Activated naive CD8-positive, alpha-beta T cell treated with anti-CD3 and anti-CD28 coated beads for 36 hours (primary cell): ENCODE data around the gene ADAMTS14. TPM values are rescaled to one million over a fixed set of nuclear protein-coding genes. Genes with fewer than 3 reads are reported as not detected.
"Not testable (repeated sequence)": the region's sequence is repeated elsewhere in the genome, so short reads cannot be mapped to it uniquely, and the experiment has no call there.

ENCODE experiments used
- DNase-seq: peaks from one replicate; pipeline ENCODE4 v3.0.0; 2021
- H3K27ac Mint-ChIP-seq: one replicate; pipeline ENCODE4 v1.8.0; 2022; ENCODE audit warnings: mild to moderate bottlenecking, moderate library complexity, mixed read lengths
- H3K27me3 Mint-ChIP-seq: one replicate; pipeline ENCODE4 v1.8.0; 2022; ENCODE audit warnings: mild to moderate bottlenecking, mixed read lengths
- H3K36me3 Mint-ChIP-seq: one replicate; pipeline ENCODE4 v1.8.0; 2021; ENCODE audit warnings: mild to moderate bottlenecking, mixed read lengths
- H3K4me1 Mint-ChIP-seq: one replicate; pipeline ENCODE4 v1.8.0; 2021; ENCODE audit warnings: mixed read lengths
- H3K4me3 Mint-ChIP-seq: one replicate; pipeline ENCODE4 v1.8.0; 2022; ENCODE audit warnings: mild to moderate bottlenecking, moderate library complexity, mixed read lengths
- H3K9me3 Mint-ChIP-seq: one replicate; pipeline ENCODE4 v1.8.0; 2022; ENCODE audit warnings: mixed read lengths
- total RNA-seq, 2 experiments: library from RNA; stranded (reverse); gene quantifications; one replicate each; pipeline ENCODE4 v1.2.3, GENCODE V29; 2021

Gene ADAMTS14
- total RNA-seq, 2 experiments from 2014 or later: 0.06 to 0.10 TPM

DNA sequence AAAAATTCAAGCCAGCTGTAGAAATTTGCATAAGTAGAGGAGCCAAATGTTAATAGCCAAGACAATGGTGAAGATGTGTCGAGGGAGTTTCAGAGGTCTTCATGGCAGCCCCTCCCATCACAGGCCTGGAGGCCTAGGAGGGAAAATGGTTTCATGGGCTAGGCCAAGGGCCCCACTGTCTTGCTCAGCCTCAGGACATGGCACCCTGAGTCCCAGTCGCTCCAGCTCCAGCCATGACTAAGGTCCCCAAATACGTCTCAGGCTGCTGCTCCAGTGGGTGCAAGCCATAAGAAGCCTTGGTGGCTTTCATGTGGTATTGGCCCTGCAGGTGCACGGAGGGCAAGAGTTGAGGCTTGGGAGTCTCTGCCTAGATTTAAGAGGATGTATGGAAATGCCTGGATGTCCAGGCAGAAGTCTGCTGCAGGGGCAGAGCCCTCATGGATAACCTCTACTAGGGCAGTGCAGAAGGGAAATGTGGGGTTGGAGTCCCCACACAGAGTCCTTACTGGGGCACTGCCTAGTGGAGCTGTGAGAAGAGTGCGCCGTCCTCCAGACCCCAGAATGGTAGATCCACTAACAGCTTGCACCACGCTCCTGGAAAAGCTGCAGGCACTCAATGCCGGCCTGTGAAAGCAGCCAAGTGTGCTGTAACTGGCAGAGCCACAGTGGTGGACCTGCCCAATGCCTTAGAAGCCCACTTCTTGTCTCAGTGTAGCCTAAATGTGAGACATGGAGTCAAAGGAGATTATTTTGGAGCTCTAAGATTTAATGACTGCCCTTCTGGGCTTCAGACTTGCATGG is 93.7 kb downstream of the ADAMTS14 start:
- no peak for DNase-seq
- H3K36me3 Mint-ChIP-seq: no peaks in the 10 kb centered on the region
- H3K27me3 Mint-ChIP-seq: peaks cover 5% of the 10 kb centered on the region
- no peak overlapping the region for H3K4me3 Mint-ChIP-seq
- no peaks in the 10 kb centered on the region for H3K9me3 Mint-ChIP-seq
- H3K4me1 Mint-ChIP-seq: no peaks in the 10 kb centered on the region
- H3K27ac Mint-ChIP-seq: no peak overlapping the region

DNA sequence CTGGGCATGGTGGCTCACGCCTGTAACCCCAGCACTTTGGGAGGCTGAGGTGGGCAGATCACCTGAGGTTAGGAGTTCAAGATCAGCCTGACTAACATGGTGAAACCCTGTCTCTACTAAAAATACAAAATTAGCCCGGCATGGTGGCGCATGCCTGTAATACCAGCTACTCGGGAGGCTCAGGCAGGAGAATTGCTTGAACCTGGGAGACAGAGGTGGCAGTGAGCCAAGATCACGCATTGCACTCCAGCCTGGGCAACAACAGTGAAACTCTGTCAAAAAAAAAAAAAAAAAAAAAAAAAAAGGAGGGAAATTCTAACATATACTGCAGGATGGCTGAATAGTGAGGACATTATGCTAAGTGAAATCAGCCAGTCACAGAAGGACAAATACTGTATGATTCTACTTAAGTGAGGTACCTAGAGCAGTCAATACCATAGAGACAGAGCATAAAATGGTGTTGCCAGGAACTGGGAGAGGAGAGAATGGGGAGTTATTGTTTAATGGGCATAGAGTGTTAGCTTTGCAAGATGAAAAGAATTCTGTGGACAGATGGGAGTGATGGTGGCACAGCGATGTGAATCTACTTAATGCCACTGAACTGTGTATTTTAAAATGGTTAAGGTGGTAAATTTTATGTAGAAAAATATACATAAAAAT is 95.8 kb downstream of the ADAMTS14 start:
- not testable (repeated sequence) for H3K9me3 Mint-ChIP-seq, H3K27ac Mint-ChIP-seq

DNA sequence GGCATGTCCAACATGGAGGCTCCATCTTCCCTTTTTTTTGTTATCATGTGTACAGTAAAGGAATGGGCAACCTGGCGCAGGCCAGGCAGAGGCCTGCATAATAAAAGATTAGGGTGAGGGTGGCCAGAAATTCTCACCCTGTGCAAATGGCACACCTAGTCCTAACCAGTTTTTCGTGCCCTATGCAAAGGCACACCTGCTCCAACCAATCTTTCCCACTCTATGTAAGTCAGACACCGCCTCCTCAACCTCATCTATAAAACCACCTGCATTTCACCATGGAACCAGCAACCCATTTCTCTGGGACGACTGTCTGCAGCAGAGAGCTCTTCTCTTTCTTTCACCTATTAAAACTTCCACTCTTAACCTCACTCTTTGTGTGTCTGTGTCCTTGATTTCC is 96.8 kb downstream of the ADAMTS14 start:
- Mint-ChIP-seq H3K27ac (no peak overlapping the region), H3K36me3 (no peaks in the 10 kb centered on the region), H3K27me3 (no peaks in the 10 kb centered on the region)

More for the DNA sequence above, 95.8 kb downstream of the ADAMTS14 start:
- not testable (repeated sequence) for H3K4me1 Mint-ChIP-seq, H3K36me3 Mint-ChIP-seq, H3K27me3 Mint-ChIP-seq, DNase-seq, H3K4me3 Mint-ChIP-seq

DNA sequence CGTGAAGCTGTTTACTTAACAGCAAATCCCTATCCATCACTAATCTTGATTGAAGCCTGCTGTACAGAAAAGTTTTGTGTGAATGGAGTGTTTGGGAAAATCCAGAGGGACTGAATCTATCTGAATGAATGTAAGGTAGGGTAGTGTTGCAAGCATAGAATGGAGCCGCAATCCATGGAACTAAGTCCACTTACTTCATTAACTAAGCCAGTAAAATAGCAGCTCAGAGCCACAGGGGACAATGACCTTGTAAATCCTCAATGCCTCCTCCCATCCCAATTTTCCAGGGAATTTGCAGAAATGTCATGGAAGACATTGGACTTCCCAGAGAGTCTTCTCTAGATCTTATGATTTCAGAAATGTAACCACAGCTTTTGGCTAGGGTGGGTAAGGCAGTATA is 97.7 kb downstream of the ADAMTS14 start:
- Mint-ChIP-seq H3K27me3 (no peaks in the 10 kb centered on the region), H3K9me3 (no peaks in the 10 kb centered on the region), H3K36me3 (no peaks in the 10 kb centered on the region), H3K27ac (no peak overlapping the region), H3K4me3 (no peak overlapping the region), H3K4me1 (no peaks in the 10 kb centered on the region)
- no peak for DNase-seq

More for the DNA sequence above, 96.8 kb downstream of the ADAMTS14 start:
- Mint-ChIP-seq H3K4me1 (no peaks in the 10 kb centered on the region), H3K4me3 (no peak overlapping the region), H3K9me3 (no peaks in the 10 kb centered on the region)
- no peak for DNase-seq

DNA sequence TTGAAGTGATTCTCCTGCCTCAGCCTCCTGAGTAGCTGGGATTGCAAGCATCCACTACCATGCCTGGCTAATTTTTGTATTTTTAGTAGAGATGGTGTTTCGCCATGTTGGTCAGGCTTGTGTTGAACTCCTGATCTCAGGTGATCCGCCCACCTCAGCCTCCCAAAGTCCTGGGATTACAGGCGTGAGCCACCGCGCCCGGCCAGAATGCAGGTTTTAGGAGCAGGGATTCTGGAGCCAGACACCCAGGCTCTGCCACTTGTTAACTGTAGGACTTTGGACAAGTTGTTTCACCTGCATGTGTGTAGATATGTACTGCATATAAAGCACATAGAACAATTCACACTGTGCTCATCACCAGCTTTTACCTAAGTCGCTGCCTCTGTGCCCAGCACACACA is 98.2 kb downstream of the ADAMTS14 start:
- not testable (repeated sequence) for H3K27ac Mint-ChIP-seq, H3K27me3 Mint-ChIP-seq, H3K4me3 Mint-ChIP-seq, H3K9me3 Mint-ChIP-seq, H3K36me3 Mint-ChIP-seq, DNase-seq, H3K4me1 Mint-ChIP-seq

DNA sequence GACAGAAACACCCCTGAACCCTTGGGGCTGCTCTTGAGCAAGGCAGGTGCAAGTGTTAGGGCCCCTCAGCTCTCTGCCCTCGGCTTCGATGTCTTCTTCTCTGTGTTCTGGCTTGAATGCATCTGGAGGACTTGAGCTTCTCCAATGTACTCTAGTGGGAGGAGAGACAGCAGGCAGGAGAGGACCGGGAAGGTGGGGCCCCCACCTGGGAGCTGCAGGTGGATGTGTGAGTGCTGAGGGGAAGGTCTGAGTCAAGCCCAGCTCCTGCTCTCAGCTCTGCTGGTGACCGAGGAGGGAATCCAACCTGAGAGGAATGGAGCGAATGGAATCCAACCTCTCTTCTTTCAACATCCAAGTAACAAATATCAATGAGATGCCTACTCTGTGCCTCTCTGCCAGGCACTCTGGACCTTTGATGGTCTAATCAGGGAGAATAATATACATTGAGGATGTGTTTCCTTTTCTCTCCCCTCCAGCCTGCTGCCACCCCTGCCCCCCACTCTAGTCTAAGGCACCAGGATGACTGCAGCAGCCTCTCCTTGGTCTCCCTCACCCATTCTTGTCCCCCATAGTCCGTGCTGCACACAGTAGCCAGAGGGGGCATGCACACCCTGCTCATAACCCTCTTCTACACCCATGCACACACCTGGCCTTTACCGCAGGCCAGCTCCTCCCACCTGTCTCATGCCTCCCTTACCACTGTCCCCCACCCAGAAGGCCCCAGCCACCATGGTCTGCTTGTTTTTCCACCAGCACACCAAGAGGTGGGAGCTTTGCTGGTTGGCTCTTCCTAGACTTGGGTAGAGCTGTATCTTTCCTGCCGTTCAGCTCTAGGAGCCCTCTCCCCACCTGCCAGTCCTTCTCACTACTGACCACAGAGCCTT is 99.2 kb downstream of the ADAMTS14 start:
- no peak overlapping the region for H3K4me3 Mint-ChIP-seq
- DNase-seq: no peak
- H3K27ac Mint-ChIP-seq: no peak overlapping the region

DNA sequence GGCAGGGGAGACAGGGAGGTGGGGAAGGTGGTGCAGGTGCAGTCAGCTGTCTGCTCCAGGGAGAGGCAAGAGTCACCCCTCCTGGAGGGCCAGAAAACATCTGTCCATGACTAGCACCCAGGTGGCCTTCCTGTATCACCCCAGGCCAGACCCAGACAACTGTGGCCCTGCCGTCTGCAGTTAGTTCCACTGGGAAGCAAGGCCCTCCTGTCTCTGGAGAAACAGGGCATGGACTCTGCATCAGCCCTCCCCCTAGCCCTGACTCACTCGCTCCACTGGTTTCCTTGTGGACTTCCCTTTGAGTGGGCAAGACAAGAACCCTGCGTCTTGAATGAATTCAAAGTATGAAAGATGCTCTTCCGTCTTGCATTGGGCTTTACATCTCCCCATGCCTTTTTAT is 100.3 kb downstream of the ADAMTS14 start:
- H3K27ac Mint-ChIP-seq: no peak overlapping the region
- no peaks in the 10 kb centered on the region for H3K36me3 Mint-ChIP-seq
- H3K4me1 Mint-ChIP-seq: no peaks in the 10 kb centered on the region
- H3K27me3 Mint-ChIP-seq: no peaks in the 10 kb centered on the region
- DNase-seq: no peak
- H3K4me3 Mint-ChIP-seq: no peak overlapping the region
- no peaks in the 10 kb centered on the region for H3K9me3 Mint-ChIP-seq

More for the DNA sequence above, 99.2 kb downstream of the ADAMTS14 start:
- Mint-ChIP-seq H3K36me3 (no peaks in the 10 kb centered on the region), H3K27me3 (no peaks in the 10 kb centered on the region), H3K4me1 (no peaks in the 10 kb centered on the region), H3K9me3 (no peaks in the 10 kb centered on the region)

DNA sequence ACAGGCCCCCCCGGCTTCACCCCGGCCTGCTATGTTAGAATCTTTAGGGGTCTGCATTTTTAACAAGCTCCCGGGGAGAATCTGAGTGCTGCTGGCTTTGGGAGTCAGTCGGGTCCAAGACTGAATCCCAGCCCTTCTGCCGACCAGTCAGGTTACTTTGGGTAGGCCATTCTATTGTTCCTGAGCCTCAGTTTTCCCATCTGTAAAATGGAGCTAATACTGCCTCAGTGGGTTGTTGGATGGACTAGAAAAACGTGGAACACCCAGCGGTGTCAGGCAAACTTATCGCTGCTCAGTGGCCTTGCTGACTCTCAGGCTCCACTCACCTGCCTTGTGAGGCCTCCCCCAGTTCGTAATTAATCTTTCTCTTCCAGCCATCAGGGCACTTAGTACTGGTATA is 101.2 kb downstream of the ADAMTS14 start:
- no peaks in the 10 kb centered on the region for H3K9me3 Mint-ChIP-seq
- H3K27ac Mint-ChIP-seq: no peak overlapping the region
- DNase-seq: no peak
- H3K36me3 Mint-ChIP-seq: no peaks in the 10 kb centered on the region
- no peaks in the 10 kb centered on the region for H3K4me1 Mint-ChIP-seq
- no peaks in the 10 kb centered on the region for H3K27me3 Mint-ChIP-seq
- no peak overlapping the region for H3K4me3 Mint-ChIP-seq

DNA sequence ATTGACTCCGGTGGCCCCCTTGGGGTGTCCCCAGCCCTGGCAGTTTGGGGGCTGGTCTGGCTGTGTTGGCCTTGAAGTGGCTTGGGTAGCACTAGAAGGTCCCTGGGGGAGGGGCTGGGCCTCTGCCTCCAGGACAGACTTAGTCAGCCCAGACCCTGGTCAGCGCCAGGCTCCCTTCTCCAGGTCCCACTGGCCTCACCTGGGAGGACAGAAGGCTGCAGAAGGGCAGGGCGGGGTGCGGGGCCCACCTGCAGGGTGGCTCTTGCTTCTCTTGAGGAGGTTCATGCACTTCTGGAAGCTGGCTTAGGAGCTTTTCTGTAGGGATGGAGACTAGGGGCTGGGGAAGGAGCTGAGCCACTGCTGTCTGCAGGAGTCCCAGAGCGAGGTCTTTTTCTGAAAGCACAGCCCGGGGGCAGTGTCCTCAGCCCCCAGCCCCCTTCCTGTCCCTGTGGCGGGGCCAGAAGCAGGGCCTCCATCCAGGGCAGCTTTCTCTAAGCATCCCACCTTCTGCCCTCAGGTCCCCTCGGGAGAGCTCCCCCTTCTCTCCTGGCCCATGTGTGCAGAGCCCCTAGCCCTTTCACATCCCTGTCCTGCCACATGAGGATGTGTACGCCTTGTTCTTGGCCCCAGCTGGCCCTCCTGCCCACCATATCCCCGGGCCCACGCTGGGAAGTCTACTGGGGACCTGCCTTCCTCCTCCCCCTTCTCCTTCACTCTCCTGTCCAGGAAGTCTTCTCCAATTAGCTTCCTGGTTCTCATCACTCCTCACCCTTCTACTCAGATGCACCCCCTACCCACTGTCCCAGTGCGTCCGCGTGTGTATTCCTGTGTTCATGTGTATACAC is 101.9 kb downstream of the ADAMTS14 start:
- Mint-ChIP-seq H3K4me3 (no peak overlapping the region), H3K4me1 (no peaks in the 10 kb centered on the region), H3K36me3 (no peaks in the 10 kb centered on the region), H3K9me3 (no peaks in the 10 kb centered on the region), H3K27ac (no peak overlapping the region), H3K27me3 (no peaks in the 10 kb centered on the region)
- DNase-seq: no peak

DNA sequence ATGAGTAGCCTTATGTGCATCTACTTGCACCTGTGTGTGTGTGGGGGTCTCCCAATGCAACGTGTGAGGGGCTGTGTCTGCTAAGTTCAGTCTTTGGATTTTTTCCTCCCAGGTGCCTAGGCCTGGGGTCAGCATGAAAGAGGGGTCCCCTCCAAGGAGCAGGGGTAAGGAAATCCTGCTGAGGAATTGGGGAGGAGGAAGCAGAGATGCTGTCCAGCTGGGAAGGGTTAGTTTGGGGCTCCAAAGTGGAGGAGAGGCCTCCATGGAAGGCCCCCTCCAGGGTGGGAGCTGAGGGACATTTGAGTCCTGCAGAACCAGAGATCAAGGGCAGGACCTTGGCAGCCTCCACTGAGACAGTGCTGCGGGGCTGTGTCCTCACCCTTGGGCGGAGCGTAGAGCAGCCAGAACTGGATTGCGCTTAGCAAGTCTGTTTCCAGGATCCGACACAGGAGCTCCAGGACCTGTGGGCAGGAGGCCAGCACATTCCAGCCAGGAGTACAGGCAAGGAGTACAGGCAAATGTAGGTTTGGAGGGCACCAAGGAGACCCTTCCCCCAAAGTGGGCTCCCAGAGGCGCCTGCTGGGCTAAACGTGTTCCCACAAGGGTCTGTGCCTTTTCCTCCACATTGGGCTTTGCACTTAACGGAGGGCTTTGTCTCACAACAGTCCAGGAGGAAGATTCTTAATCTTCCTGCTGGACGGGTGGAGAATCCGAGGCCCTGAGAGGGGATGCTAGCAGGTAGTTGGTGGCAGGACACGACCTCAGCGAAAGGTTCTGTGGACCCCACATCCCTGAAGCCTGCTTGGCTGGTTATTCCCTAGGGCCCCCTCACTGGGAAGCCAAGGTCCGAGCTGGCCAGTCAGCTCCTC is 102.7 kb downstream of the ADAMTS14 start:
- Mint-ChIP-seq H3K4me3 (no peak overlapping the region), H3K9me3 (no peaks in the 10 kb centered on the region), H3K27ac (no peak overlapping the region), H3K27me3 (no peaks in the 10 kb centered on the region), H3K4me1 (no peaks in the 10 kb centered on the region), H3K36me3 (no peaks in the 10 kb centered on the region)
- no peak for DNase-seq

DNA sequence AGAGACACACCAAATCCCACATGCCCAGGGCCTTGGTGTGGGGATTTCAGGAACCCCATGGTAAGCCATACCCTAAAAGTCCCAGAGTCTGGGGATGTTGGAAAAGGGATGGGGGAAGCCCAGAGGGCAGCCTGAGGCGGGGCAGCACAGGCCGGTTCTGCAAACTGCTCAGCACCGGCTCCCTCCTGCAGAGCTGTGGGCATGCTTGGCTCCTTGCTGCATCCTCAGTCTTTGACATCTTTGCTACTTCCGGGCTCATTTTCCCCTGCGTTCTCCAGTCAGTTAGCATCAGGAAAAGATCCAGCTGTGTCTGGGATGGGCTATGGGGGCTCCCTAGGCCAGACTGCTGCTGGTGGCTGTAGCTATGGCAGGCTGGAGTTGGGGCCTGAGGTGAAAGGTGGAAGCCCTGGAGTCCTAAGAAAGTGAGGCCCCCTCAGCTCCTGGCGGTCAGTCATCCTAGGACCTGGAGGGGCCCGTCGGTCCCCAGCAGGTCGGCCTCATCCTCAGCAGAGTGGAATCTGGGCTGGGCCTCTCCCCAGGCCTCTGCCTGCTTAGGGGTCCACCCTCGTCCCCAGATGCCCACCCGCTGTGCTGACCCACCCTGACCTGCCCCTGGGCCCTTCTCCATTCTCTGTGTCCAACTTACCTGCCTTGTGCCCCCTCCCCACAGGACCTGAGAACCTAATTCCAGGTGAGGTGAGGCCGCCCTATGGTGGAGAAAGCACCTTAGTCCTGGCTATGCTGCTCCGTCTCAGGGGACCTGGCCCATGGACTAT is 103.6 kb downstream of the ADAMTS14 start:
- no peak for DNase-seq
- Mint-ChIP-seq H3K27ac (no peak overlapping the region), H3K36me3 (no peaks in the 10 kb centered on the region), H3K4me1 (no peaks in the 10 kb centered on the region), H3K4me3 (no peak overlapping the region), H3K9me3 (no peaks in the 10 kb centered on the region), H3K27me3 (no peaks in the 10 kb centered on the region)

DNA sequence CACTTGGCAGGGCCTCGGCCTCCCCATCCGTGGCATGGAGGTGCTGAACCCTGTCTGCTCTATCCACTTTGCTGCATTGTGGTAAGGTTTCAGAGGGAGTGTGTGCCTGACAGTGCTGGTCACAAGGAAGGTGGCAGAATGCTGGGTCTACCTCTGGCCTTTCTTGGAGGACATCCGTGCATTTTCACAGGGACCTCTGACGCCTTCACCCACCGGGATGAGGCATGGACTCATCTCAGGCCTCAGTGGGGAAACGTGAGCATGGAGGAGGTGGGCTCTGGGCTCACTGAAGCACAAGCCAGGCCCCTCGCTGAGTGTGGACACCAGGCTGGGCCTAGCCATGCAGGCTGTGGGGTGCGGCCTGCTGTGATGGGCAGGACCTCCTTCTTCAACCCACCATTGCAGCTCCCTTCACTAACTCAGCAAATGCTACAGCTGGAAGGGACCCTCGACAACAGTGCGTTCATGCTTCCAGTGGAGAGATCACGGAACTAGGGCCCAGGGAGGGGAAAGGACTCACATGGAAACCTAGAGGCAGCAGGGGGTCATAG is 104.2 kb downstream of the ADAMTS14 start:
- H3K9me3 Mint-ChIP-seq: no peaks in the 10 kb centered on the region
- H3K27me3 Mint-ChIP-seq: no peaks in the 10 kb centered on the region
- no peak overlapping the region for H3K4me3 Mint-ChIP-seq
- DNase-seq: no peak
- no peaks in the 10 kb centered on the region for H3K36me3 Mint-ChIP-seq
- H3K4me1 Mint-ChIP-seq: no peaks in the 10 kb centered on the region
- no peak overlapping the region for H3K27ac Mint-ChIP-seq
